ENCODE data around the gene LY6G5C. TPM values are rescaled to one million over a fixed set of nuclear protein-coding genes. Genes with fewer than 3 reads are reported as not detected.
A peak's percentile ranks its signal among the peaks of the same experiment; 100 is the strongest.

The LY6G5C gene
- total and polyA plus RNA-seq, 2 experiments from 2014 or later: 2.1 TPM; not detected in 1

DNA sequence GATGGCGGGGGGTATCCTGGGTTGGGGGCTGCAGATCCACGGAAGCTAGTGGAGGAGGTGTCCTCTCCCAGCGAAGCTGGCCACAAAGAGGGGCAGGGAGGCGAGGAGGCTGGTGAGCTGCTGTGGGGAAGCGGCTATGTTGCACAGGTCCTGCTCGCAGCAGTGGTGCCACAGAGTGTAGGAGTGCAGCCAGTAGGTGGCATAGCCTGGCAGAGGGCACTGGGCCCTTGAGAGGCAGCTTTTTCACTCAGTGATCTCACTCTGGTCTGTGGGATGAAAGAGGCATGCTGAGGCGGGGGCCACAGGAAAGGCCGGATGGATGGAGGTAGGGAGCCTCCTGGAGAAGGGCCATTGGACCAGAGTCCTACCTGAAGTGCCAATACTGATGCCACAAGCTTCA is 31.4 kb upstream of the LY6G5C start:
- Histone ChIP-seq H3K36me3 (ENCODE audit: insufficient read depth) (no peaks in the 10 kb centered on the region), H3F3A (replicated peaks; ENCODE audit: low read depth) (no peaks in the 10 kb centered on the region), H4K20me1 (replicated peaks; ENCODE audit: insufficient read depth) (no peaks in the 10 kb centered on the region), H3K4me3 (no peak overlapping the region), H3K9me2 (ENCODE audit: insufficient read depth) (no peaks in the 10 kb centered on the region), H3K4me1 (ENCODE audit: insufficient read depth) (peaks cover 20% of the 10 kb centered on the region), H2AFZ (no peak overlapping the region), H3K4me2 (no peak overlapping the region), H3K27ac (ENCODE audit: low read depth) (no peak overlapping the region), H3K79me2 (replicated peaks; ENCODE audit: insufficient read depth) (no peaks in the 10 kb centered on the region), H3K27me3 (ENCODE audit: insufficient read depth) (no peaks in the 10 kb centered on the region)
- no peak overlapping the region for H3K27ac Mint-ChIP-seq
- H3K27me3 Mint-ChIP-seq (ENCODE audit: insufficient read depth, low read depth, poor library complexity): peaks cover 18% of the 10 kb centered on the region
- peaks cover 26% of the 10 kb centered on the region for H3K4me1 Mint-ChIP-seq
- no peaks in the 10 kb centered on the region for H3K36me3 Mint-ChIP-seq (ENCODE audit: low read depth)
- ATAC-seq (no peak), DNase-seq (ENCODE audit: low spot score) (no peak)
- H3K4me3 Mint-ChIP-seq: no peak overlapping the region
- H3K9me3 Mint-ChIP-seq: no peaks in the 10 kb centered on the region
- TF ChIP-seq CTCF (conservative IDR thresholded peaks at IDR 0.05; ENCODE audit: low read depth in 2 of 2) (0 out of 4 replicates have a peak, but pooled peaks of 1 of the 2 experiments have one; percentile 18), REST (IDR thresholded peaks at IDR 0.05; ENCODE audit: unreplicated experiment) (no peak)

GRCh38 chr6:31711233-31711632 is 30.4 kb upstream of the LY6G5C start:
- Histone ChIP-seq H3K79me2 (replicated peaks; ENCODE audit: insufficient read depth) (no peaks in the 10 kb centered on the region), H3K27ac (ENCODE audit: low read depth) (no peak overlapping the region), H3K9me2 (ENCODE audit: insufficient read depth) (no peaks in the 10 kb centered on the region), H3K4me1 (ENCODE audit: insufficient read depth) (peaks cover 20% of the 10 kb centered on the region), H3F3A (replicated peaks; ENCODE audit: low read depth) (no peaks in the 10 kb centered on the region), H3K4me3 (no peak overlapping the region), H2AFZ (no peak overlapping the region), H4K20me1 (replicated peaks; ENCODE audit: insufficient read depth) (no peaks in the 10 kb centered on the region), H3K27me3 (ENCODE audit: insufficient read depth) (no peaks in the 10 kb centered on the region), H3K4me2 (no peak overlapping the region), H3K36me3 (ENCODE audit: insufficient read depth) (no peaks in the 10 kb centered on the region)
- Mint-ChIP-seq H3K4me1 (peaks cover 24% of the 10 kb centered on the region), H3K27ac (no peak overlapping the region), H3K9me3 (no peaks in the 10 kb centered on the region), H3K36me3 (ENCODE audit: low read depth) (no peaks in the 10 kb centered on the region), H3K27me3 (ENCODE audit: insufficient read depth, low read depth, poor library complexity) (peaks cover 19% of the 10 kb centered on the region), H3K4me3 (no peak overlapping the region)
- ATAC-seq (no peak), DNase-seq (ENCODE audit: low spot score) (no peak)
- no peak for TF ChIP-seq NANOG (IDR thresholded peaks at IDR 0.05; ENCODE audit: borderline replicate concordance)
- TF ChIP-seq EZH2phosphoT487 (IDR thresholded peaks at IDR 0.05; ENCODE audit: unreplicated experiment): no peak
- no peak for TF ChIP-seq EZH2 (IDR thresholded peaks at IDR 0.05; ENCODE audit: low read depth, unreplicated experiment)
- no peak for TF ChIP-seq CTCF (conservative IDR thresholded peaks at IDR 0.05; ENCODE audit: low read depth in 2 of 2)
- TF ChIP-seq CREB1 (CRISPR knock-in tag; IDR thresholded peaks at IDR 0.05; ENCODE audit: low read depth): no peak
- TF ChIP-seq STAT1 (IDR thresholded peaks at IDR 0.05; ENCODE audit: unreplicated experiment): no peak
- no peak for TF ChIP-seq ETS1 (IDR thresholded peaks at IDR 0.05)

Data from GM23338 (cell line).